Stimulated activated CD4-positive, alpha-beta T cell treated with anti-CD3 and anti-CD28 coated beads, Interleukin-4, amount 100 ng/mL, for 4 hours (primary cell): Measurements from ENCODE around the gene SYK.

Source experiments
- DNase-seq, 2 experiments: peaks; one replicate each; pipeline ENCODE4 v3.0.0-alpha.2; 2020

Gene SYK

DNA sequence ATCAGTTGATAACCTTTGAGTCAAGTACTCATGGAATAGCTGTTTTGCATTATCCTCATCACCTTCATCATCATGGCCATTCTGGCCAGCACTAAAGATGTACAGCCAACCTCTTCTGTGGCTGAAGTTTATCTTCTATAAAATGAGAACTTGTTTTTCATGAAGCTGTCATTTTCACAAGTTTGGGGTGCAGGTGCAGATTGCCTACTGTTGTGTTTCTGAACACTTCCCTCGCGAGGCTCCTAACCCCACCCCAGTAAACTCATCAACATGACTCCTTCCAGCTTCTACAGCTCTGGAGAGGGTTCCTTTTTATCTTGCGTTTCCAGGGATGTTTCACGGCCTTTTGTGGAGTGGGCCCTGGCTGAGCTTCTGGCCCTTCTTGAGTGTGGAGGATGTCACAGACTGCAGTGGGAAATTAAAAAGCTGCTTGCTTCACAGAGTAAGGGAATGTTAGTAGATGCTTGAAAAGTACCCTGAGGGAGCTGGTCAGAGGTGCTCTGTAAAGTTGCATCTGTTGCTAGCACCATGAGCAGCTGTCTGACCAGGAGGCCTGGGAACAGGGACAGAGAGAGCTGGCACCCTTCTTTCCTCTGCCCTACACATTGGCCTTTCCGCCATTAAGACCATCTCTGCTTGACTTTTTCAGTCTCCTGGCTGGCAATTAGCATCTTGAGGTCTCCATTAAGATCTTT lies 24.9 kb downstream of the SYK start:
- DNase-seq: no peak

- DNase-seq: no peak
Measured at GRCh38 chr9:90827181-90827871, 25.7 kb downstream of the SYK start.

DNA sequence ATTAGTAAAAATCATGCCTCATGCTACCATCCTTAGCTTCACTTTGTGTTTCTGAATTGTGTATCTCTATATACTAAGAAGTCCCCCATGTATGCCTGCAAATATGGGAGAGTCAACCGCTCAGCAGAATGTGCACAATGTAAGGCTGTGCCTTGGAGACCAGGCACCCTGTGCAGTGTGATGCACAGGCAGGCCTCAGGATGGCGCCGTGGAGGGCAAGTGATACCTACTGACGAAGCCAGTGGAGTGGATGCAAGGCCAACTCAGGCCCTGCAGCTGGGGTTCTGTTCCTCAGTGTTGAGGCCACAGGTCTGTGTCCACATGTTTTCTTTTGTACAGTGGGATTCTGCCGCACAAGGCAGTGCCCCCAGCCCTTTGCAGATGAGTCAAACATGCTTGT lies 28.4 kb downstream of the SYK start:
- no peak for DNase-seq

DNA sequence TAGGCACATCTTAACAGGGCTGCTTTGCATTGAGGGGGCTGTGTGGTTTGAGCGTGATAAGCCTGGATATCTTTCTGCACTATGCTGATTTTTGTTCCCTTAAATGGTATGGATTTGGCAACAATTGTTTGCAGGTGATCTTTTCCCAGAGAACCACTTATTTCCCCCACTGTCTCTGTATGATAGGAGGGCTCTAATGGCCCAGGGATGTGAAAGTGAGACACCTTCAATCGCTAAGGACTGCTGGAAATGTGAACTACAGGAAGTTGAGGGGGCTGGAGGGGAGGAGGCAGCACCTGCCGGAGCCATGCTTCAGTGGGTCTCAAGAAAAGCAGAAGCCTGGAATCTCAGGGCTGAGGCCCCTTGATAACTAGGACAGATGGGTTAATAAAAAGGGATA lies 29.4 kb downstream of the SYK start:
- DNase-seq: no peak

DNA sequence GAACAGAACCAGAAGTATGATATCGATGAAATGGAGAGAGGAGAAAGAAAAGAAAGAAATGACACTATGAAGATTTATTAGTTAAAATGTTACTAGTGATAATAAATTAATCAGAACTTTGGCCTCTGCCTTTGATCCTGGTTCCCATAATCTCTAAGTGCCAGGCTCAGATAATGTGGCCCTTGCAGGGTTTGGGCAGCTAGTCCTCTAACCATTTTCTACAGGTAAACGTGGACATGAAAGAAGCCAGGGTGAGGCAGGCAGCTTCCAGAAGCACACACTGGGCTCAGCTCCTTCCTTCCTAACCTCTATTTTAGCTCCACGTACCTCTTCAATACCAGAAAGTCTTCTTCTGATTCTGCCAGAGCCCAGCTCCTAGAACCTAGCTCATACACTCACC lies 30.6 kb downstream of the SYK start:
- DNase-seq: no peak

DNA sequence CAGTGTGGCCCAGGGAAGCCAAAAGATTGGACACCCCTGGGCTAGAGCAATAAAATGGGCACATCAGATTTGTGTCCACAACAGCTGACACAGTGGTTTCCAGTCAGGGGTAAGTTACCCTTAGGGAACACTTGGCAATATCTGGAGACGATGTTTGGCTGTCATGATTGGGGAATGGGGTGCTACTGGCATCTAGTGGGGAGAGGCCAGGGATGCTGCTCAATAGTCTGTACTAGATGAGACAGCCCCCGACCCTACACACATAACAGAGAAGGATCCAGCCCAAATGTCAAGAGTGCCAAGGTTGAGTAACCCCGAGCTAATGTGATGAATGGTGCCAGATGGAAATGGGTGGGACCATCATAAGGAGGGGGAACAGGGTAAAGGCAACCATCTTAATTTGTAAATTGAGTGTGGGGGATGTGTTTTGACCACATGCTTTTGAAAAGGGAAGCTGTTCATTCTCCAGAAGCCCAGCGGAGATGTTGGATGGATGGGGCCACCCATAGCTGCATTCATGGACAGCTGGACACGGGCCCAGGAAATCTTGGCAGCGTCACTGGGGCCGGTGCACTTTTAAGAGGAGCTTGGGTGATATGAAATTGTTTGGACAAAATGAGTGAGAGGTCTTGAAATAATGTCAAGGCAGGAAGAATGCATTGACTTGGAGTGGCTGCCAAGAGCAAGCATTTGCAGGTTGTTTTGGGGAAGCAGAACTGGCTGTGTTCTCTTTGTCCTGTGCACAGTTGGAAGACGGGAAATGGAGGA lies 33.4 kb downstream of the SYK start:
- no peak for DNase-seq

DNA sequence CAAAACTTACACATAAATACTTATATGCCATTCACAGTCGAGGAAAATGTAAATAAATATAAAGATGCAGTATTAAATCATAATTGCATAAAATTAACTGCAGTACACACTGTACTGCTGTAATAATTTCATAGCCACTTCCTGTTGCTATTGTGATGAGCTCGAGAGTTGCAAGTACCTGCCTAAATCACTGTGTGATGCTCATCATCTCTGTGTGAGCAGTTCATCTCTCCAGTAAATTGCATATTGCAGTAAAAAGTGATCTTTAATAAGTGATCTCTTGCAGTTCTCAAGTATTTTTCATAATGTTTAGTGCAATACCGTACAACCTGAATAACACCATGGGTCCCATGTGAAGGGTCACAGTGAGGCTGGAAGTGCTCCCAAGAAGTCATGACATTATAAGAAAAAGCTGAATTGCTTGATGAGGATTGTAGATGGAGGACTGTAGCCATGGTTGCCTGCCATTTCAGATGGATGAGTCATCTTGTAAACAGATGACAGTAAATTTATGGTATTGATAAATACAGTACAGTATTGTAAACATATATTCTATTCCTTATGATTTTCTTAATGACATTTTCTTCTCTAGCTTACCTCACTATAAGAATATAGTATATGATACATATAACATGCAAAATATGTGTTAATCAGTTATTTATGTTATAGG lies 34.9 kb downstream of the SYK start:
- DNase-seq: no peak

DNA sequence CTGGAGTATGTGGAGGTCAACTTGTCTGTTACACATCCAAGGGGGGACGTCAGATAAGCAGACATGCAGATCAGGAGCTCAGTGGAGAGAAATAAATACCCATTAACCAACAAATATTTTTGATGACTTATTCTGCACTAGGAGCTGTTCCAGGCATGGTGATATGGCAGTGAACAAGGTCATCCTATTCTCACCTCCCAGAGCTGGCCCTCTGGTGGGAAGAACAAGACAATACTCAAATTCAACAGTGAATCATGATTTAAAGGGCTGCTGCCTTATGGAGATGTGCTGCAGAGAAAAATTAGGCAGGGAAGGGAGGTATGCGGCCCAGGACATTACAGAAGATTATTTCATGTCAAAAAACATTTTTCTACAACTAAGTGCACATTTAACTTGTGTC lies 36.5 kb downstream of the SYK start:
- no peak for DNase-seq

- DNase-seq: no peak
Measured at GRCh38 chr9:90838581-90839154, 37.0 kb downstream of the SYK start.

DNA sequence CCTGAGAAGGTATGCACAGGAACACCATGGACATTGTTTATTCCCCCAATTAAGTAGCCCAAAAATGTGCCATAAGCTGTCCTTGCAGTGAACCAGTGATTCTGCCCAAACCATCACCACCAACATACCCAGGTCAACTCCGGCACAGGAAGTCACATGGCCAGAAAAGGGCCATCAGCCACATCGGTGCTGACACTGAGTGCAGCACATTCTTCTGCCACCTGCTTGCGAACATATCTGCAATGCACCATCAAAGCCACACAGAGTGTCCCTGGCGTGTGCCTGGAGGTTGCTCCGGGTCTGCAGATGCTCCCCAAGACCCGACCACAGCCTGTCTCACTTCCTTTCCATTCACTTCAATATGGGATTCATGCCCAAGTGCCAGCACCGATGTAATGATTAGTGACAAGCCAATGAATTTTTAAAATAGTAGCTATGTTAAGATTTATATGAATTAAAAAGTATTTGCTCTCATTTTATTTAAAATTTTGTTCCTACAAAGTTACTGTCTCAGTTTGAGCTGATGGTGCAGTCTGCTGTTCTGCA lies 37.6 kb downstream of the SYK start:
- DNase-seq: no peak

GRCh38 chr9:90840696-90841095 lies 39.1 kb downstream of the SYK start:
- DNase-seq: no peak

DNA sequence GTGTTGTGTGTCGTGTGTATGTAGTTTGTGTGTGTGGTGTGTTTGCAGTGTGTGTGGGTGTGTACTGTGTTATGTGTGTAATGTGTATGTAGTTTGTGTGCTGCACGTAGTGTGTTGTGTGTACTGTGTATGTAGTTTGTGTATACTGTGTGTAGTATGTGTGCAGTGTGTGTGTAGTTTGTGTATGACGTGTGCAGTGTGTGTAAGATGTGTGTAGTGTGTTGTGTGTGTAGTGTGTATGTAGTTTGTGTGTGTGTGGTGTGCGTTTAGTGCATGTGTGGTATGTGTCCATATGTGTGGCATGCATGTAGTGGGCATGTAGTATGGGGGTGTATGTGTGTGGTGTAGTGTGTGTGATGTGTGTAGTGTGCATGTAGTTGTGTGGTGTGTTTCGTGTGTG lies 39.6 kb downstream of the SYK start:
- DNase-seq: no peak

- no peak for DNase-seq
Measured at GRCh38 chr9:90841615-90842014, 40.0 kb downstream of the SYK start.

GRCh38 chr9:90842176-90842777 lies 40.7 kb downstream of the SYK start:
- DNase-seq: no peak

GRCh38 chr9:90842996-90843395 lies 41.4 kb downstream of the SYK start:
- no peak for DNase-seq

DNA sequence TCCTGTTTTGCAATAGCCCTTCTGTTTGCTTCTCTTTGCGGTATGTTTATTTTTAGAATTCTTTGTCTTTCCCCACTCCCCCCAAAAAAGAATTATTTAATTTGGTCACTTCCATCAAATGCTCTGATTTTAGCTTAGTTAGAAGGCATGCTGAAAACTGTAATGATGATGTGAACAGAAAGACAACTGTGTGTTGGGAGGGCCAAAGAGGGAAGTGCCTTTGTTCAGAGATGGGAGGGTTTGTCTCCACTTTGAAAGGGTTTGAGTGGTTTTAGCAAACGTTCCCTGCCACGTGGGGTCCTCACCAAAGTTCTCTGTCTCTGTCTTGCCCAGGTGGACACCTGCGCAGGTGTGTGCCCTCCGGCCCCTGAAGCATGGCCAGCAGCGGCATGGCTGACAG lies 41.9 kb downstream of the SYK start:
- no peak for DNase-seq

- DNase-seq: no peak
Measured at GRCh38 chr9:90844326-90844725, 42.7 kb downstream of the SYK start.

GRCh38 chr9:90846770-90847419 lies 45.3 kb downstream of the SYK start:
- no peak for DNase-seq

- DNase-seq: no peak
Measured at GRCh38 chr9:90847971-90848370, 46.4 kb downstream of the SYK start.

GRCh38 chr9:90848866-90849265 lies 47.2 kb downstream of the SYK start:
- DNase-seq: no peak

DNA sequence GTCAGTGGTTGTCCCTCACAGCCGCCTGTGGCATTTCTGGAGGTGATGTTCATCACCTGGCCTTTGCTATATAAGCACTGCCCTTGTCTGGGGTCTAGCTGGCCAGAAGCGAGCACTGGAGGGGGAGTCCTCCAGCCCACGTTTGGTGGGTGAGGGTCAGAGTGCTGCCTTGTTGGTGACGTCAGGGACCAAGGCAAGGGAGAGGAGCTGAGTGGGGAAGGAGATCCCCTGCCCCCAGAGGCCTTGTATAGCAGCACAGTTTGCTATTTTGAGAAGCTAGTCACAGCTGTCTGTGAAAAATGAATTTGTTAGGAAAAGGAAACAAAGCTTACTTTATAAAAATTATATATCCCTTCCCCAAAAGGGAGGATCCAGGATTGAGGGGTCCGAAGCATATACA lies 49.8 kb downstream of the SYK start:
- DNase-seq: no peak

DNA sequence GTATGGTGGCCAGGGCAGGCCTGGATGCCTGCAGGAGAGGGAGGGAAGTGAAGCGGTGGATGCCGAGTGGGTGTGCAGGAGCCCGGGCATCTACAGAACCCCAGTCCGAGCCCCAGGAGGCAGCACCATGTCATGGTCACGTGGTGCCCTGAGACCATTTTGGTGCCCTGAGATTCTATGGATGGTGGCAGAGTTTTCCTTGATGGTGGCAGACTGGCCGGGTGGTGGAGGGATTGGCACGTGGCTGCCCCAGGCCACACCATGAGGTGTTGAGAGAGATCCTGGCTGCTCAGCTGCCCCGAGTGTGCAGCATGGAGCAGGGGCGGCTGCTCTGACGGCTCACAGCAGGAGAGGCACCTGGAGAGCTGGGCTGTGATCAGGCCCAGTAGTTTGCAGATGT lies 52.3 kb downstream of the SYK start:
- DNase-seq: no peak
